ENCODE measurements around the gene PCSK4.

The PCSK4 gene

GRCh38 chr19:1435378-1435989, 54.7 kb downstream of the PCSK4 start:
- no peak for DNase-seq

GRCh38 chr19:1434577-1435060, 55.5 kb downstream of the PCSK4 start:
- DNase-seq: no peak

- DNase-seq: no peak
Observed at GRCh38 chr19:1434040-1434366, 56.1 kb downstream of the PCSK4 start.

- no peak for DNase-seq
Observed at GRCh38 chr19:1433119-1434039, 56.8 kb downstream of the PCSK4 start.

DNA sequence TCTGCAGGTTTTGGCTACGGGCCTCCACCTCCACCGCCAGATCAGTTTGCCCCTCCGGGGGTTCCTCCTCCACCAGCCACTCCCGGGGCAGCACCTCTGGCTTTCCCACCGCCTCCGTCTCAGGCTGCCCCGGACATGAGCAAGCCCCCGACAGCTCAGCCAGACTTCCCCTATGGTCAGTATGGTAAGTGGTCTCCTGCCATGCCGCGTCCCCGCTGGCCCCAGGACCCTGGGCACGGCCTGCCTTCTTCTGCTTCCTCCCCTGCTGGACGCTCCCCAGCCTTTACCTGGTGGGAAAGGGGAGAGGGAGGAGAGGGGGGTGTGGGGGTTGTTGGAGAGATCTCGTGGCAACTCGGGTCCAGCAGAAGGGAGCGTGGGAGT, 57.7 kb downstream of the PCSK4 start:
- no peak for DNase-seq

GRCh38 chr19:1431759-1432506, 58.2 kb downstream of the PCSK4 start:
- no peak for DNase-seq

Measured in midbrain (tissue), 1 donor.